Tibial nerve (tissue), 4 donors: ENCODE measurements around the gene CPHXL2.

Experiments used
- CTCF ChIP-seq, 5 experiments: fragments of 200-600 bp in 3 of 5; fragments of 450-650 bp in 2 of 5; sonication (generic) in 3 of 5; IDR thresholded peaks; one replicate each; pipeline ENCODE4 v1.5.1; 2016 to 2019; ENCODE audit warnings: antibody characterized with exemption in 5 of 5, mild to moderate bottlenecking in 3 of 5, moderate library complexity in 2 of 5
- EP300 ChIP-seq, 2 donors: sonication (generic); formaldehyde crosslinking; IDR thresholded peaks; one replicate each; pipeline ENCODE4 v1.6.1; 2017; ENCODE audit warnings: antibody characterized with exemption in 2 of 2, mild to moderate bottlenecking in 1 of 2
- POLR2A ChIP-seq, 2 donors: fragments of 450-650 bp; IDR thresholded peaks; one replicate each; pipeline ENCODE4 v1.6.1; 2017; ENCODE audit warnings: antibody characterized with exemption in 2 of 2, mild to moderate bottlenecking in 2 of 2, moderate library complexity in 2 of 2

DNA sequence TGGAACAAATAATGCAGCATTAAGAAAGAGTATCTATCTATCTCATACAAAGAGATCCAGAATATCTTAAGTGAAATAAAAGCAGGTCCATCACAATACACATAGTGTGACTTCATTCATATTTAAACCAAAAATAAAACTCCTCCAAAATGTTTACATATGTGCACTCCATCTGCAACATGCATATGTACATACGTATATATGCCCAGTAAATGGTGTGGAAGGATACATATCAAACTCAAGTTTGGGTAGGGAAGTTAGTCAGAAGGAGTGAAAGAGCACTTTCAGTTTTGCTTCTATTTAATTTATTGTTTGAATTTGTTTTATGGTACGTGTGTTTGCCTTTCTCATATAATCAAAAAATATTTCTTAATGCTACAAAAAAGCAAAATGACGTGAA is 41.8 kb downstream of the CPHXL2 start:
- TF ChIP-seq EP300 (IDR thresholded peaks at IDR 0.05) (no peak), CTCF (IDR thresholded peaks at IDR 0.05) (no peak), POLR2A (IDR thresholded peaks at IDR 0.05) (no peak)
